HEK293 (cell line): ENCODE data around the gene EFEMP1.

Source experiments
- ZNF292 ChIP-seq: fragments of 450-650 bp; formaldehyde crosslinking; IDR thresholded peaks from 2 replicates; pipeline ENCODE4 v1.5.1; 2016; ENCODE audit warnings: low read depth, missing biosample characterization, missing genetic modification characterization, borderline replicate concordance
- ZNF530 ChIP-seq: fragments of 450-650 bp; formaldehyde crosslinking; IDR thresholded peaks from 2 replicates; pipeline ENCODE4 v1.5.1; 2016; ENCODE audit warnings: low read depth, missing biosample characterization, missing genetic modification characterization
- ZSCAN23 ChIP-seq: fragments of 450-650 bp; formaldehyde crosslinking; IDR thresholded peaks from 2 replicates; pipeline ENCODE4 v1.5.1; 2016; ENCODE audit warnings: missing biosample characterization, missing genetic modification characterization
- TF ChIP-seq, protein P1 (sequence below): fragments of 450-650 bp; formaldehyde crosslinking; IDR thresholded peaks from 2 replicates; pipeline ENCODE4 v1.5.1; 2016; ENCODE audit warnings: missing biosample characterization, missing genetic modification characterization

- TF ChIP-seq, protein P1, sequence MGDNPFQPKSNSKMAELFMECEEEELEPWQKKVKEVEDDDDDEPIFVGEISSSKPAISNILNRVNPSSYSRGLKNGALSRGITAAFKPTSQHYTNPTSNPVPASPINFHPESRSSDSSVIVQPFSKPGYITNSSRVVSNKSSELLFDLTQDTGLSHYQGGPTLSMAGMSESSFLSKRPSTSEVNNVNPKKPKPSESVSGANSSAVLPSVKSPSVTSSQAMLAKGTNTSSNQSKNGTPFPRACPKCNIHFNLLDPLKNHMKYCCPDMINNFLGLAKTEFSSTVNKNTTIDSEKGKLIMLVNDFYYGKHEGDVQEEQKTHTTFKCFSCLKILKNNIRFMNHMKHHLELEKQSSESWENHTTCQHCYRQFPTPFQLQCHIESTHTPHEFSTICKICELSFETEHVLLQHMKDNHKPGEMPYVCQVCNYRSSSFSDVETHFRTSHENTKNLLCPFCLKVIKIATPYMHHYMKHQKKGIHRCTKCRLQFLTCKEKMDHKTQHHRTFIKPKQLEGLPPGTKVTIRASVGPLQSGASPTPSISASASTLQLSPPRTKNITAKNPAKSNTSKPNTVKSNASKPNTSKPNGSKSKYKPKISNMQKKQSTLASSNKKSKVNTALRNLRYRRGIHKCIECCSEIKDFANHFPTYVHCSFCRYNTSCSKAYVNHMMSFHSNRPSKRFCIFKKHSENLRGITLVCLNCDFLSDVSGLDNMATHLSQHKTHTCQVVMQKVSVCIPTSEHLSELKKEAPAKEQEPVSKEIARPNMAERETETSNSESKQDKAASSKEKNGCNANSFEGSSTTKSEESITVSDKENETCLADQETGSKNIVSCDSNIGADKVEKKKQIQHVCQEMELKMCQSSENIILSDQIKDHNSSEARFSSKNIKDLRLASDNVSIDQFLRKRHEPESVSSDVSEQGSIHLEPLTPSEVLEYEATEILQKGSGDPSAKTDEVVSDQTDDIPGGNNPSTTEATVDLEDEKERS (tag by site-specific recombination), result no peak
- TF ChIP-seq ZNF530 (no peak), ZSCAN23 (tag by site-specific recombination) (no peak), ZNF292 (tag by site-specific recombination) (no peak)
These were observed 5.9 kb upstream of the EFEMP1 start for GRCh38 chr2:55929476-55929875.
